Anterior cingulate cortex (tissue), 58 donors: ENCODE measurements around the gene ICE1.
"Not testable (repeated sequence)": the region's sequence is repeated elsewhere in the genome, so short reads cannot be mapped to it uniquely, and the experiment has no call there.

ENCODE experiments used
- DNase-seq, 58 donors: peaks; one replicate each; lab custom pipeline; 2025; lab: John Stamatoyannopoulos, UW

ICE1 gene

DNA sequence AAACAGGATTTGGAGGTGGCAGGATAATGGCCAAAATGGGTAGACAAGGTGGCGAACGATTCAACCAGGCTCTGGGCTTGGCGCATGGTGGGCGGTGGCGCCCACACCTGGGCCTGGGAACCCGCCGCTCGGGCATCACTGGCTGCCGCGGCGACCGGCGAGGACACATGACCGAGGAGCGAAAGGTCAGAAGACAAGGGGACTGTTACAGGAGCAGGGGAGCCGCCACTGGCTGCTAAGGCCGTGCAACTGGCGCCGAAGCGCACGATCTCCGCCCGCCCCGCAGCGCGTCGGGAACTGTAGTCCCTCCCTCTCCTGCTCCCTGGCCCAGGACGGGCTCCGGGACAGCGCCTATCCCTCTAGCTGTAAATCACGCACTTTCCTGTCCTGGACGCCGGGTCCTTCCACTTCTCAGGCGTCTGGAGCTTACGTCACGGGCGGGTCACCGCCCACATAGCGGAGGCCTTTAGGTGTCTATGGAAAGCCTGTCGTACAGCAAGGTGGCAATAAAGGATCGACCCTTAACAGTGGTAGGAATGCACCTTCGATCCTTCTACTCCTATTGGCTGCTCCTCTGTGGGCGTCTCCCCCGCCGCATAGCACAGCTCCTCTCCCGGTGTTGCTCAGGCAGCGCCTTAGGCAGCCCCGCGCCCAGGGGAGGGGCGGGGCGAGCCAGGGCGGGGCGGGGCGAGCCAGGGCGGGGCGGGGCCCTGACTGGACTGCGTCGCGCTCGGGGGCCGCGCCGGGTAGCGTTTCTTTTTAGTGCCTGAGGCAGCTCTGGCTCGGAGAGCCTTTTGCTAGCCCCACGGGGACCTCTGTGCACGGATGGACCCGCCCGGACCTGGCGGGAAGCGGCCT lies at the start of gene ICE1:
Gene ICE1 (plus strand): TSS at position 717 of the 858 bp plus-strand sequence. CDS start 239 bp downstream, outside the sequence.
- DNase-seq = peak; percentile 84 to 99 (median 96)

DNA sequence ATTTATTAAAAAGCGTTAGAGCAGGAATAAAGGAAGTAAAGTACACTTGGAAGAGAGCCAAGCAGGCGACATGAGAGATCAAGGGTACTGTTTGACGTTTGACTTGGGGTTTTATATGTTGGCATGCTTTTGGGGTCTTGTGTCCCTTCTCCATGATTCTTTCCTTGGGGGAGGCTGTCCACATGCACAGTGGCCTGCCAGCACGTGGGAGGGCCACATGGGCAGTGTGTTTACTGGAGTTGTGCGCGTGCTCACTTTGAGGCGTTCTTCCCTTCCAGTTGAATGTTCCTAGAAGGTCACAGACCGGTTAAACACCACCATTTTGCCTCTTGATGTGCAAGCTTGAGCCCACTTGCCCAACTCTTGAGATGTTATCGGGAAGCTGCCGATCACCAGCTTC lies 49.5 kb upstream of the ICE1 start:
- no peak for DNase-seq

DNA sequence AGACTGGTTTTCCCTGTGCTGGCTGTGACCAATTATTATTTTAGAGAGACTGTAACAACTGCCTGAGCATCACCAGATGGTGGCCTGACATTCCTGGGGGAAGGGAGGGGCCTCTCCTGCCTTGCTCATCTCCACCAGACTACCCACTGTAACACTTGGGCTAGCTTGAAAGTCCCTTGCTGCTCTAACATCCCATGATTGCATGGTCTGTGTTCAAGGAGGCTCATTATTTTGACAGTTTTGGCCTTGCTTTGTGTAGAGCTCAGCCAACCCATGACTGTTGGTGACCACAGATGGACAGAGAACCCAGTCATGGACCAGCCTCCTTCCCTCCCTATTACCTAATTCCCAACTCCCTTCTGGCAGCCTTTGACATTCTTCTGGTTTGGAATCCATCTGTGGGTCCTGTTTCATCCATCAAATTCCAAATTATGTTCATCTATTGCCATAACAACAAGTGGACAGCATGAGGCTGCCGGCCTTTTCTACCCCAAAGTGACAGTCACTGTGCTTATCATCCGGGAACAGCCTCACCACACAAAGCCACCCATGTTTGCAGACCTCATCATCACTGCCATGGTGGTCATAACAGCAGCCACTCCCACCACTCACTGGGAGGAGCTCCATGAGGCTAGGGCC lies 49.0 kb upstream of the ICE1 start:
- no peak for DNase-seq

GRCh38 chr5:5374009-5374715 lies 48.3 kb upstream of the ICE1 start:
- DNase-seq = no peak

DNA sequence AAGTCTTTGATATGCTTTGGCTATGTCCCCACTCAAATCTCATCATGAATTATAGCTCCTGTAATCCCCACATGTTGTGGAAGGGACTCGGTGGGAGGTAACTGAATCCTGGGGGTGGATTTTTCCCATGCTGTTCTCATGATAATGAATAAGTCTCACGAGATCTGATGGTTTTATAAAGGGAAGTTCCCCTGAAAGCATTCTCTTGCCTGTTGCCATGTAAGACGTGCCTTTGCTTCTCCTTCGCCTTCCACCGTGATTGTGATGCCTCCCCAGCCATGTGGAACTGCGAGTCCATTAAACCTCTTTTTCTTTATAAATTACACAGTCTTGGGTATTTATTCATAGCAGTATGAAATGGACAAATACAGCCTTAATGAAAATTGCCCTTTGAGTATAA lies 44.7 kb upstream of the ICE1 start:
- no peak for DNase-seq

DNA sequence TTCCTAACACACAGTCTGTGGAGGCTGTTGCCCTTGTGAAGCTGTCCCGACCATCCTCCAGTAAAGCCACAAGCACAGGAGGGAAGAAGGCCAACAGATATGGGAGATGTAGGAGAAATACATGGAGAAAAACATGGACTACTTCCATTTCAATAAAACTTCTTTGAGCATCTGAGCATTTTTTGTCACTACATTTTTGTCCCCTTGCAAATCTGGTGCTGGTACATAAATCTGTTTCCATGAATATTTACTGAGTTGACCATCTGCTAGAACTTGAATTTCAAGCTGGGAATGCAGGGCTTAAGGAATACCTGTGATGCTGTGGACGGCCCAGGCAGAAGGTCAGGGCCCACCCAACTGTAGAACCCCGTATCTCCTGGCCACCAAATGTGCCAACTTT lies 43.9 kb upstream of the ICE1 start:
- DNase-seq = no peak

DNA sequence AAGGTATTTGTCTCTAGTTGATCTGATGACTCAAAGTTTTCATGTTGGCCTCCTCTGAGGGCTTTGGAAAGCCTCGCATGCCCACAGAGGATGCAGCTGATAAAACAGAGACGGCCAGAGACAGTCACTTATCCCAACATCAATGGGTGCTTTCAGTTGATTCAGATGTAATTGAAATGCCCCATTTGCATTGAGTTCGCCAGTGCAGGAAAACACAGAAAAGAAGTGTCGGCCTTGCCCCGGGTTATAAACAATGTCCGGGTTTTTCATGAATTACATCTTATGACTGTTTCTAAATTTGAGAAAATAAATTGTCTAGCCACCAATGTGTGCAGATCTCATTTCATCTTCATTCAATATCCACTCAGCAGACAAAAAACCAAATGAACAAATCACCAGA lies 42.2 kb upstream of the ICE1 start:
- DNase-seq = peak in 8 of 58 donors; percentile 7 to 41 (median 28)

DNA sequence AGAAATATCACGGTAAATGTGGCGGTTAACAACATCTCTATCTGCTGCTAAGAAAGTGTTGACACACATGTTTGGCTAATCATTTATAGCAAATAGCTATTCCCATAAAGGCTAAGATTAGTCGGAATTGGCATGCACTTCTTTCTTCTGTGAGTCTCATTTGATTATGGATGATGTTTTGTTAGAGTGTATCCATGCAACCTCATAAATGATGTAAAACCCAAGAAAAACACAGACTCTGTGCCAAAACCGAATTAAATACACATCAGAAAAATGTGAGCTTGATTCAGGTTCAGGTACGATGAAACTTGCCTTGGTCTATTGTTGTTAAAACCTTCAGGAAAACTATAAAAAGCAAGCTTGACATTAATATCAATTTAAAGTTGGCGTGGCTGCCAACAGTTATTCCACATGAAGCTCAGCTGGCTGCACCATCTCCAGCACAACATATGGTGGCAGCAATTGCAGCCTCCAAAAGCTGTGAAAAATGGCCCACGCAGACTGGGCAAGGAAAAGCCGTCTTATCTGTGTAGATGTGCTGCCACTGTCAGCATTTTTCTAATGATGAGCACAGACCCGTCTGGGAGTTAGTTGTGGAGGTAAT lies 41.1 kb upstream of the ICE1 start:
- DNase-seq = peak in 36 of 58 donors; percentile 3 to 86 (median 36)

GRCh38 chr5:5383461-5383860 lies 39.0 kb upstream of the ICE1 start:
- peak in 9 of 58 donors; percentile 7 to 61 (median 30) for DNase-seq

GRCh38 chr5:5384660-5385330 lies 37.7 kb upstream of the ICE1 start:
- no peak for DNase-seq

GRCh38 chr5:5385331-5385662 lies 37.2 kb upstream of the ICE1 start:
- no peak for DNase-seq

DNA sequence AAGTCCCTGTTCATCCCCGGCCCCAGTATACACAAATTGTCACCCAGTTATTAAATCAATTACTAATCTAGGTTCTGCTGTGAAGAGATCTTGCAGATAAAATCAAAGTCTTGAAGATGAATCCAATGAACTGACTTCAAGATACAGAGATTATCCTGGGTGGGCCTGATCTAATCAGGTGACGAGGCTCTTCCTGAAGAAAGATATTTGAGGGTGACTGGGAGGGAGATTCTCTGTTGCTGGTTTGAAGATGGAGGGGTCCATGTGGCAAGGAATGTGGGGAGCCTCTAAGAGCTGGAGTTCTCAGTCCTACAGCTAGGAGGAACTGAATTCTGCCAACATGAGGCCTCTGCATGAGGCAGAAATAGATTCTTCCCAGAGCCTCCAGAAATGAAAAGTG lies 36.1 kb upstream of the ICE1 start:
- DNase-seq = no peak

DNA sequence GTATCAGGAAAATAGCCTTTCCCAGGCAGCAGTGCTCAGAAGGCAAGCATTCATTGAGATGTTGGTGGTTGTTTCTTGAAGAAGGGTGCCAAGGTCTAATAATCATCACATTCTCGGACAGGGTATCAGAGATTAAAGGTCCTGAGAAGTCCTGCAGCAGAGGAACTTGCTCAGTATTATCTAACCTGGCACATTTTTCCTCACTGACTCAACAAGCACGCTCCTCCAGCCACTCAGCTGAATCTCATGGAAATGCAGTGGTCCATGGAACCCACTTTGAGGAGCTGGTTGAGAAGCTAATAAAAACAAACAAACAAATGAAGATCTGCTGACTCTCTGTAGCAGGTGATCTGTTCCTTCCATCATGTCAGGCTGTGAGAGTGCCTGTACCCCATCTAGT lies 35.3 kb upstream of the ICE1 start:
- DNase-seq = no peak

GRCh38 chr5:5387777-5388176 lies 34.7 kb upstream of the ICE1 start:
- no peak for DNase-seq

DNA sequence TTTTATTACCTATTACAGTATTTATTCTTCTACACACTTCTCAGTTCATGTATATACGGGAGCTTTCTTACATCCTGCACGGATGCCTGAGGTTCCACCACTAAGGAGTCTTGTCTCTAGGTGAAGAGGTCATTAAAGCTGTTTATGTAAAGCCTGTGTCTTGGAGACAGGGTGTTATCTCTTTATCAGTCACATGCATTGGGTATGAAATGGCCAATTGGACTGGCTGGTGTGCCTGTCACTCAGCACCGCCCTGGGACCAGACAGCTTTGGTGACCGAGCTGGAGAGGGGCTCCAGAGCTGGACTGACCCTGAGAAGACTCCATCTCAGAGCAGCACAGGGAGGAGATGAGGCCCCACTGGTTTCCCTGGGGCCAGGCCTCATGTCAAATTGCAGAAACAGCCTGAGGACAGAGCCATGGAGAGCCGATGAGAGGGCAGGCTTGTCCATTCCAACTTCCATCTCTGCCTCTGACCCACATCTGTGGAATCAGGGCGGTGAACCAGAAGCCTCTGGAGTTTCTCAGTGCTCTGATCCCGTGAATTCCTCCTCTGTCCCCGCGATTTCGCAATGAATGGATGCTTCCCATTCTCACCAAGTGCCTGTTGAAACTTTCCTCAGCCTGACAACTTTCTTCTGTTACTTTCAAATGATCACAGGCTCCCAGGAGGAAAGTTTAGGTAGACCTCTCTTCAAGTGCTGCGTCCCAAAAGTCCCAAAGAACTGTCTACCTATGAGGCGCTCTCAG lies 32.2 kb upstream of the ICE1 start:
- not testable (repeated sequence) for DNase-seq

DNA sequence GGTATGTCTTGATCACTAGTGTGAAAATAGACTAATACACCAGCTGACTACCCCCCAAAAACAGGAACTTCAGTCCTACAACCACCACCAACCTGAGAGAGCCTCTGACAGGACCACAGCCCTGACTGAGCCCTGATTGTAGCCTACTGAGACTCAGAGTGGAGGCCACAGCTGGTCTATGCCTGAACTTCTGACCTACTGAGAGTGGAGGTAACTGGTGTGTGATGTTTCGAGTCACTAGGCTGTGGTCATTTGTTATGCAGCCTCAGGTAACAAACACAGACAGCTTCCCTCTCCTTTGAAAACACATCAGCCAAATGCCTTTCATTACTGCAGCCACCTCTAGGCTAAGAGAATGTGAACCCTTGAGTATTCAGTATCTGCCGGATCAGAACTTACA lies 30.0 kb upstream of the ICE1 start:
- not testable (repeated sequence) for DNase-seq

- peak in 36 of 58 donors; percentile 4 to 74 (median 27) for DNase-seq
Observed at GRCh38 chr5:5394384-5394986, 28.0 kb upstream of the ICE1 start.

GRCh38 chr5:5395093-5395492 lies 27.4 kb upstream of the ICE1 start:
- not testable (repeated sequence) for DNase-seq

GRCh38 chr5:5398071-5398470 lies 24.4 kb upstream of the ICE1 start:
- no peak for DNase-seq
